Measurements from ENCODE around the gene DMAC2. TPM values are rescaled to one million over a fixed set of nuclear protein-coding genes. Genes with fewer than 3 reads are reported as not detected.
A peak's percentile ranks its signal among the peaks of the same experiment; 100 is the strongest.
"Not testable (repeated sequence)": the region's sequence is repeated elsewhere in the genome, so short reads cannot be mapped to it uniquely, and the experiment has no call there.

The DMAC2 gene
- 79.4 TPM for polyA plus RNA-seq
- long read RNA-seq, donor 1, transcript DMAC2-208 (5 exons, 979 nt), result minor isoform, 5 of 20 reads
- long read RNA-seq, donor 1, transcript DMAC2-201 (6 exons, 1,692 nt), result major isoform, 12 of 20 reads
- long read RNA-seq, donor 1, partial matches to known transcripts, result 0 of 20 reads
- long read RNA-seq, donor 1, other reads (novel, unspliced or antisense), result 0 of 20 reads
- long read RNA-seq, donor 2, transcript DMAC2-201 (6 exons, 1,692 nt), result major isoform, 26 of 164 reads
- long read RNA-seq, donor 2, partial matches to known transcripts, result 127 of 164 reads
- long read RNA-seq, donor 2, other reads (novel, unspliced or antisense), result 8 of 164 reads
- long read RNA-seq, donor 3, transcript DMAC2-210 (5 exons, 1,622 nt), result minor isoform, 8 of 249 reads
- long read RNA-seq, donor 3, transcript DMAC2-208 (5 exons, 979 nt), result minor isoform, 5 of 249 reads
- long read RNA-seq, donor 3, transcript DMAC2-201 (6 exons, 1,692 nt), result major isoform, 27 of 249 reads
- long read RNA-seq, donor 3, partial matches to known transcripts, result 184 of 249 reads
- long read RNA-seq, donor 3, other reads (novel, unspliced or antisense), result 22 of 249 reads
- long read RNA-seq, donor 4, partial matches to known transcripts, result 0 of 1 reads
- long read RNA-seq, donor 4, other reads (novel, unspliced or antisense), result 0 of 1 reads
- long read RNA-seq, donor 5, transcript DMAC2-201 (6 exons, 1,692 nt), result major isoform, 10 of 15 reads
- long read RNA-seq, donor 5, partial matches to known transcripts, result 0 of 15 reads
- long read RNA-seq, donor 5, other reads (novel, unspliced or antisense), result 0 of 15 reads
- long read RNA-seq, donor 6, transcript DMAC2-201 (6 exons, 1,692 nt), result major isoform, 14 of 189 reads
- long read RNA-seq, donor 6, partial matches to known transcripts, result 7 of 189 reads
- long read RNA-seq, donor 6, other reads (novel, unspliced or antisense), result 157 of 189 reads
- long read RNA-seq, donor 7, transcript DMAC2-201 (6 exons, 1,692 nt), result major isoform, 8 of 8 reads
- long read RNA-seq, donor 7, partial matches to known transcripts, result 0 of 8 reads
- long read RNA-seq, donor 7, other reads (novel, unspliced or antisense), result 0 of 8 reads
- long read RNA-seq, donor 8, transcript DMAC2-201 (6 exons, 1,692 nt), result major isoform, 16 of 43 reads
- long read RNA-seq, donor 8, transcript DMAC2-208 (5 exons, 979 nt), result minor isoform, 10 of 43 reads
- long read RNA-seq, donor 8, partial matches to known transcripts, result 7 of 43 reads
- long read RNA-seq, donor 8, other reads (novel, unspliced or antisense), result 0 of 43 reads
- long read RNA-seq, donor 9, transcript DMAC2-208 (5 exons, 979 nt), result minor isoform, 6 of 29 reads
- long read RNA-seq, donor 9, transcript DMAC2-201 (6 exons, 1,692 nt), result major isoform, 15 of 29 reads
- long read RNA-seq, donor 9, partial matches to known transcripts, result 6 of 29 reads
- long read RNA-seq, donor 9, other reads (novel, unspliced or antisense), result 0 of 29 reads
- long read RNA-seq, donor 10, transcript DMAC2-201 (6 exons, 1,692 nt), result major isoform, 19 of 39 reads
- long read RNA-seq, donor 10, transcript DMAC2-208 (5 exons, 979 nt), result minor isoform, 13 of 39 reads
- long read RNA-seq, donor 10, partial matches to known transcripts, result 6 of 39 reads
- long read RNA-seq, donor 10, other reads (novel, unspliced or antisense), result 0 of 39 reads
- long read RNA-seq, donor 11, transcript DMAC2-208 (5 exons, 979 nt), result minor isoform, 5 of 19 reads
- long read RNA-seq, donor 11, transcript DMAC2-201 (6 exons, 1,692 nt), result major isoform, 10 of 19 reads
- long read RNA-seq, donor 11, partial matches to known transcripts, result 0 of 19 reads
- long read RNA-seq, donor 11, other reads (novel, unspliced or antisense), result 0 of 19 reads

DNA sequence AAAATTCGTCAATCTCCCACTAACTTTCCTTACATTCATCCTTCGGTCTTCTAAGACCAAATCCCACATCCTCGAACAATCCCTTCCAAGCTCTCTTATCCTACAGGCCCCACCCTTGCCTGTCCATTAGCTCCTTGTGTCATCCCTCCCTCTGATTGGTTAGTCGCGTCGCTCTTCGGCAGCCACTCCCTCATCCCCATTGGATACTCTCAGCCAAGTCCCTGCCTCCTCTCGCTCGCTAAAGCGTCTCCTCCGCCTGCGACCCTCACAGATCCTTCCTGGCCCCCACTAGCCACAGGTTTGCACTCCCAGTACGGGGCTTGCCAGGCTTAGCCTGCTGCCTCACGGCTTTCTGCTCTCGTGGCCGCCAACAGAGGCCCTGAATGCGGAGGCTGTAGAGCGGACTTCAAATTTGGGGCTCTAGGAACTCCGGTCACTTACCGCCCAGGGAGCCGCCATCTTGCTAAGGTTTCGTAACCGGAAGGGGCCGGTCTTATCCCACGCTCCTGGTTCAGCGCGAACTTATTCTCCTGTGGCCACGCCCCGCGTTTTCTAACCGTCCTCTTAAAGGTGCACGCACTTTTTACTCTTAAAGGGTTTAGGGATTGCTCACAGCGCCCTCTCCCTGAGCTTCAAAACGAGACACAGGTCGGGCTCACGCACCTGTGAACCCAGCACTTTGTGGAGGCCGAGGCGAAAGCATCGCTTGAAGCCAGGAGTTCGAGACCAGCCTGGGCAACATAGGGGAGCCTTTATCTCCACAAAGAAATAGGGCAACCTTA is at the start of gene DMAC2:
DMAC2 (minus strand) TSS at position 472 of the 782 bp plus-strand sequence; CDS start at position 459, 13 bp downstream.
- Histone ChIP-seq H3K4me1 (ENCODE audit: control insufficient read depth, insufficient read depth, low read length) (peaks cover 53% of the 10 kb centered on the region), H3K27ac (ENCODE audit: low read length) (peak within 1 kb of the TSS; percentile 88), H3K36me3 (ENCODE audit: control insufficient read depth, insufficient read depth, low read length) (peaks cover 5% of the 10 kb centered on the region), H3K27me3 (ENCODE audit: control insufficient read depth, insufficient read depth, low read length) (no peaks in the 10 kb centered on the region), H3K9me3 (ENCODE audit: control insufficient read depth, low read depth, low read length) (no peaks in the 10 kb centered on the region), H3K4me3 (ENCODE audit: low read length) (peak within 1 kb of the TSS; percentile 65)
- 0% methylated on average over 1 of the region's 40 CpGs for WGBS (ENCODE audit: insufficient coverage, low lambda C conversion rate)
- DNase-seq, result peak; percentile 97 to 99

DNA sequence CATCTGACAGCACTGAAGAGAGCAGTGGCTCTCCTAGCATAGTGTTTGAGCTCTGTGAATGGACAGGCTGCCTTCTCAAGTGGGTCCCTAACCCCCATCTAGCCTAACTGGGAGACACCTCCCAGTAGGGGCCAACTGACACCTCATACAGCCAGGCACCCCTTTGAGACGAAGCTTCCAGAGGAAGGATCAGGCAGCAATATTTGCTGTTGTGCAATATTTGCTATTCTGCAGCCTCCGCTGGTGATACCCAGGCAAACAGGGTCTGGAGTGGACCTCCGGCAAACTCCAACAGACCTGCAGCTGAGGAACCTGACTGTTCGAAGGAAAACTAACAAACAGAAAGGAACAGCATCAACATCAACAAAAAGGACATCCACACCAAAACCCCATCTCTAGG is 47.2 kb upstream of the DMAC2 start:
- DNase-seq; H3K4me3 ChIP-seq (ENCODE audit: low read length); H3K4me1 ChIP-seq (ENCODE audit: control insufficient read depth, insufficient read depth, low read length); H3K36me3 ChIP-seq (ENCODE audit: control insufficient read depth, insufficient read depth, low read length); H3K27me3 ChIP-seq (ENCODE audit: control insufficient read depth, insufficient read depth, low read length); H3K9me3 ChIP-seq (ENCODE audit: control insufficient read depth, low read depth, low read length); H3K27ac ChIP-seq (ENCODE audit: low read length): not testable (repeated sequence)
- WGBS (ENCODE audit: insufficient coverage, low lambda C conversion rate), result no CpG with 5 or more reads among the region's 4 CpGs

DNA sequence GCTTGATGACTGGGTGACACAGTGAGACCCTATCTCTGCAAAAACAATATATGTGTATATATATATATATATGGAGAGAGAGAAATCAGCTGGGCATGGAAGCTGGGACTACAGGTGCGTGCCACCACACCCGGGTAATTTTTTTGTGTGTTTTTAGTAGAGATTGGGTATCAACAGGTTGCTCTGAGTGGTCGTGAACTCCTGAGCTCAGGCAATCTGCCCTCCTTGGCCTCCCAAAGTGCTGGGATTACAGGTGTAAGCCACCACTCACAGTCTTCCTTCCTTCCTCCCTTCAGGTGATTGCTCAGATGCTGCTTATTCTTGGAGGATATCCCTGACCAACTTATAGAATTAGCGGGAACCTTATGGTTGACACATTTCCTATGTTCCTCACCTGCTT is 45.1 kb upstream of the DMAC2 start:
- H3K27ac ChIP-seq (ENCODE audit: low read length), result no peak overlapping the region
- H3K9me3 ChIP-seq (ENCODE audit: control insufficient read depth, low read depth, low read length), result no peaks in the 10 kb centered on the region
- no peaks in the 10 kb centered on the region for H3K36me3 ChIP-seq (ENCODE audit: control insufficient read depth, insufficient read depth, low read length)
- no peaks in the 10 kb centered on the region for H3K4me1 ChIP-seq (ENCODE audit: control insufficient read depth, insufficient read depth, low read length)
- peaks cover 5% of the 10 kb centered on the region for H3K27me3 ChIP-seq (ENCODE audit: control insufficient read depth, insufficient read depth, low read length)
- no CpG with 5 or more reads among the region's 4 CpGs for WGBS (ENCODE audit: insufficient coverage, low lambda C conversion rate)
- DNase-seq, result no peak
- no peak overlapping the region for H3K4me3 ChIP-seq (ENCODE audit: low read length)

DNA sequence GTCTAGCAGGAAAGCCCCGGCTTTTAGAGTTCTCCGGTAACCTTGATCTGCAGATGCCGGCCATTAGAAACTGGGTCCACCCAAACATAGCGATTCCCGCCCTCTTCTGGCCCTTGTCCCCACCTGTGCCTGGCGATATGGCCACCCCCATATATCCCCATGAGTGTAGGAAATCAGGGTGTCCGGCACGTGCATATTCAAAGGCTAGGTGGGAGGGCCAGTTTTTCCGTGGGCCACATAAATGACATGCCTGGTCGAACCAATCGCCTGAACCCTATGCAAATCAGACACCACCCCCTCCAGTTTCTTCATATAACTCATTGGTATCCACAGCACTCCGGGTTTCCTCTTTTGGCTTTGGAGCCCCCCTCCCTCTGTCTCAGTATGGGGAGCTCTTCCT is 40.6 kb upstream of the DMAC2 start:
- WGBS (ENCODE audit: insufficient coverage, low lambda C conversion rate), result no CpG with 5 or more reads among the region's 12 CpGs
- Histone ChIP-seq H3K9me3 (ENCODE audit: control insufficient read depth, low read depth, low read length) (no peaks in the 10 kb centered on the region), H3K4me1 (ENCODE audit: control insufficient read depth, insufficient read depth, low read length) (no peaks in the 10 kb centered on the region), H3K27ac (ENCODE audit: low read length) (no peak overlapping the region), H3K4me3 (ENCODE audit: low read length) (no peak overlapping the region), H3K27me3 (ENCODE audit: control insufficient read depth, insufficient read depth, low read length) (peaks cover 13% of the 10 kb centered on the region), H3K36me3 (ENCODE audit: control insufficient read depth, insufficient read depth, low read length) (no peaks in the 10 kb centered on the region)
- no peak for DNase-seq

DNA sequence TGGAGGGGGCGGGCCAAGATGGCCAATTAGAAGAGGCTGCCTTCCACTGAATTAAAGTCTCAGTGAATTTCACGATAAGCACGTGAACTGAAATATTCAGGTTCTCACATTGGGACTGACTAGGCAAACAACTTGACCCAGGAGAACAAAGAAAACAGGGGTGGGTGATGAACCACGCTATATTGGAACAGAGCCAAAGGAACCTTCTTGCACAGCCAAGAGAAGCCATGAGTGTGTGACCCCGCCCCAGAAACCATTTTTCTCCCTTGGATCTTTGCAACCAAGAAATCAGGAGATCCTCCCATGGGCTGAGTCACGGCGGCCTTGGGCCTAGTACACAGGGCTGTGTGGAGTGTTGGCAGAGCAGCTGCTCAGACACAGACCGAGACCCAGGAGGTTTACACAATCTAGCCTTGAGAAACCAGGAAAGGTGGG is 40.1 kb upstream of the DMAC2 start:
- H3K27ac ChIP-seq (ENCODE audit: low read length), result no peak overlapping the region

DNA sequence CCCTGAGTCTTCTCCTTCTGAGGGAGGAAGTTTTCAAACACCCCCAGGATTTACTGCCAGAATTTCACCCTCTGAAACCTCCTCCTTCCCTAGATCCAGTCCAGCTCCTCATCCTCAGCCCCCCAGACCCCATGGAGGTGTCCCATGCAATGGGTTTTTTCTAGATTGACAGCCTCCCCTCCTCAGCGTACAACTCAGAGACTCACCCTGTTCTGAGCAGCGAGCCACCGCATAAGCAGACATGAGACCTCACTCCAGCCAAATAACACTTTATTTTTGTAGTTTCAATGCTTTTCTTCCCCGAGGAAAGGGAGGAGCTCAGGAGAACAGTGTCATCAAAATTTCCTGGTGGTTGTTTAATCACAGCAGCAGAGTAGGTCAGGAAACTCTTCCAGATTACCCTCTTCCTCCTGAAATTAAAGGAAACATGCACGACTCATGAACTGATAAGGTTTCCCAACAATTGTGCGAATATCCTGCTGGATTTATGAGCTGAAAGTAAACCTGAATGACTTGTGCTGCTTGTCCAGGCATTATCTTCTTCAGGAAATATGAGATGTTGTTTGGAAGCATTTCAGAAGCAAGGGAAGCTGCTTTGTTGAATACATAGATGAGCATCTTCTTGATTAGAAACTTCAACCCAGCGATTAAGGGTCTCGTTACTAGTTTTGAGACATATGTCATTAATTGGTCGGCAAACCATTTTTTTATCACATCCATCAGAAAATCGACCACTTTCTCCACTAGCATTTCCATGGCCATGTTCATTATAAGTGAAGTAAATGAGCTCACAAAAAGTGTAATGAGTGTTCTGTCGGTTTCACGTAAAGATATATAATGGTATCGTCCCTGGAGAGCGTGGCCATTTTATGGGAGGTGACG is 39.4 kb upstream of the DMAC2 start:
- Histone ChIP-seq H3K4me1 (ENCODE audit: control insufficient read depth, insufficient read depth, low read length) (no peaks in the 10 kb centered on the region), H3K36me3 (ENCODE audit: control insufficient read depth, insufficient read depth, low read length) (no peaks in the 10 kb centered on the region), H3K9me3 (ENCODE audit: control insufficient read depth, low read depth, low read length) (no peaks in the 10 kb centered on the region), H3K27ac (ENCODE audit: low read length) (no peak overlapping the region), H3K4me3 (ENCODE audit: low read length) (no peak overlapping the region), H3K27me3 (ENCODE audit: control insufficient read depth, insufficient read depth, low read length) (peaks cover 13% of the 10 kb centered on the region)
- DNase-seq, result peak in 1 of 2 donors; percentile 8
- WGBS (ENCODE audit: insufficient coverage, low lambda C conversion rate), result 92% methylated on average over 5 of the region's 15 CpGs

More for the DNA sequence above, 40.1 kb upstream of the DMAC2 start:
- WGBS (ENCODE audit: insufficient coverage, low lambda C conversion rate), result no CpG with 5 or more reads among the region's 8 CpGs
- no peaks in the 10 kb centered on the region for H3K36me3 ChIP-seq (ENCODE audit: control insufficient read depth, insufficient read depth, low read length)
- DNase-seq, result no peak
- no peak overlapping the region for H3K4me3 ChIP-seq (ENCODE audit: low read length)
- H3K9me3 ChIP-seq (ENCODE audit: control insufficient read depth, low read depth, low read length), result no peaks in the 10 kb centered on the region
- no peaks in the 10 kb centered on the region for H3K4me1 ChIP-seq (ENCODE audit: control insufficient read depth, insufficient read depth, low read length)
- H3K27me3 ChIP-seq (ENCODE audit: control insufficient read depth, insufficient read depth, low read length), result peaks cover 13% of the 10 kb centered on the region

DNA sequence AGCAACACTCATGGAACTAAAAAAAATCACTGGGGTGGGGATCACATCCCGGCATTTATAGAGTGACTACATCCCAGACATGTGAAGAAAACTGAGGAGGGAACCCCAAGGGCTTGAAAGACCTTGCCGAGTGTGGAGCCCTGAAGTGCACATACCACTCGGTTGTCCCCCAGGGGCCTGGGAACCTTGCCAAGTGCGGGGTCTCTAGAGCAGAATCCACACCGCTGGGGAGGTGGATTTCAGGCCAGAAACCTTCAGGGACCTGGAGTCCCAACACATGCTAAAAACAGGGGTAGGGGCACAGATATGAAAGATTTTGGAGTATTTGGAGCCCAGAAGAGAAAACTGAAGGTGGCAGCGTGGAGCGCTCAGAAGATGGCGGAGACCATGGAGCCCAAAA is 38.5 kb upstream of the DMAC2 start:
- peaks cover 11% of the 10 kb centered on the region for H3K27me3 ChIP-seq (ENCODE audit: control insufficient read depth, insufficient read depth, low read length)
- no peak overlapping the region for H3K27ac ChIP-seq (ENCODE audit: low read length)
- no peak overlapping the region for H3K4me3 ChIP-seq (ENCODE audit: low read length)

DNA sequence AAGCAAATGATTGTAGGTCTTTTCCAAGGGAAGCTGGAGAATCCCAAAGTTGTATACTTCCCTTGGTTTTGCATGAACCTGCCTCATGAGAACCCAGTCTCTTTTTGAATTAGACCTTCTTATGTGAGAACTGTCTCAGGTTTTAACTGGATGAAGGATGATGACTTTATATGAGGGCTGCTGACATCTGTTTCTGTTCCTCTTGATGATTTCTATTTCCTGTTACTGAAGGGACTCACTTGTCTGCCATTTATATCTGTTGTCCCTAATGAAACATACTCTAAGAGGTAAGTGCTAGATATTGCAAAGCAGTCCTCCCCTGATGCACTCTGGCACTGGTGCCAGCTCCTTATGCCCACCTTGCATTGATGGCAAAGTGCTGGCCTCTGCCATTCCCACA is 36.9 kb upstream of the DMAC2 start:
- Histone ChIP-seq H3K4me1 (ENCODE audit: control insufficient read depth, insufficient read depth, low read length) (no peaks in the 10 kb centered on the region), H3K4me3 (ENCODE audit: low read length) (no peak overlapping the region), H3K27me3 (ENCODE audit: control insufficient read depth, insufficient read depth, low read length) (peaks cover 10% of the 10 kb centered on the region), H3K9me3 (ENCODE audit: control insufficient read depth, low read depth, low read length) (no peaks in the 10 kb centered on the region), H3K27ac (ENCODE audit: low read length) (no peak overlapping the region), H3K36me3 (ENCODE audit: control insufficient read depth, insufficient read depth, low read length) (no peaks in the 10 kb centered on the region)
- DNase-seq, result no peak

More for the DNA sequence above, 38.5 kb upstream of the DMAC2 start:
- Histone ChIP-seq H3K9me3 (ENCODE audit: control insufficient read depth, low read depth, low read length) (no peaks in the 10 kb centered on the region), H3K4me1 (ENCODE audit: control insufficient read depth, insufficient read depth, low read length) (no peaks in the 10 kb centered on the region), H3K36me3 (ENCODE audit: control insufficient read depth, insufficient read depth, low read length) (no peaks in the 10 kb centered on the region)
- WGBS (ENCODE audit: insufficient coverage, low lambda C conversion rate), result 92% methylated on average over 2 of the region's 8 CpGs
- no peak for DNase-seq

Data from large intestine (tissue), 12 donors.